Thymus (tissue), 11 donors: ENCODE results near the gene TMEM145. TPM values are rescaled to one million over a fixed set of nuclear protein-coding genes. Genes with fewer than 3 reads are reported as not detected.
A peak's percentile ranks its signal among the peaks of the same experiment; 100 is the strongest.

ENCODE experiments used
- DNase-seq, 9 donors: peaks; one replicate each; pipeline ENCODE4 v3.0.0-alpha.2; 2013; ENCODE audit warnings: low spot score in 9 of 9, low read depth in 6 of 9, missing footprints in 1 of 9
- H3K27ac ChIP-seq, 2 donors: one replicate each; pipeline ENCODE4 v1.5.1; 2013; ENCODE audit warnings: control low read depth in 1 of 2, low read depth in 1 of 2, low read length in 1 of 2, mild to moderate bottlenecking in 1 of 2, moderate library complexity in 1 of 2
- H3K27me3 ChIP-seq, 2 donors: one replicate each; pipeline ENCODE4 v1.5.1; 2013; ENCODE audit warnings: low read length in 1 of 2; ENCODE audit not compliant: control insufficient read depth in 2 of 2, insufficient read depth in 1 of 2
- H3K36me3 ChIP-seq, 2 donors: one replicate each; pipeline ENCODE4 v1.5.1; 2013; ENCODE audit warnings: low read length in 1 of 2, mild to moderate bottlenecking in 1 of 2, moderate library complexity in 1 of 2; ENCODE audit not compliant: control insufficient read depth in 2 of 2, insufficient read depth in 2 of 2
- H3K4me1 ChIP-seq, 2 donors: one replicate each; pipeline ENCODE4 v1.5.1; 2013; ENCODE audit warnings: low read length in 2 of 2; ENCODE audit not compliant: control insufficient read depth in 2 of 2, insufficient read depth in 2 of 2
- H3K4me3 ChIP-seq, 2 donors: one replicate each; pipeline ENCODE4 v1.5.1; 2013; ENCODE audit warnings: low read length in 2 of 2, control low read depth in 1 of 2, mild to moderate bottlenecking in 1 of 2
- H3K9me3 ChIP-seq, 2 donors: one replicate each; pipeline ENCODE4 v1.5.1; 2013; ENCODE audit warnings: low read length in 1 of 2, mild to moderate bottlenecking in 1 of 2; ENCODE audit not compliant: control insufficient read depth in 2 of 2, insufficient read depth in 1 of 2
- WGBS: extraction: QIAGEN DNeasy Blood & Tissue Kit; methylation state at CpG from one replicate; pipeline ENCODE4 v1.1.7; 2013; 5-methylcytosine and 5-hydroxymethylcytosine counted together
- polyA plus RNA-seq: library from polyadenylated mRNA; stranded (reverse); fragments of 200-250 nt; gene quantifications from one replicate; pipeline ENCODE4 v1.2.3, GENCODE V29; 2013
- total RNA-seq: library from RNA; stranded (reverse); fragments of 120-200 nt; gene quantifications from one replicate; pipeline ENCODE4 v1.2.4, GENCODE V29; 2013
- donor health status: healthy.

The TMEM145 gene
- total and polyA plus RNA-seq, 2 donors, result 0.78 TPM; not detected in 1

- peak overlapping the region; percentile 93 to 94 for H3K27ac ChIP-seq
- DNase-seq, result peak in 1 of 9 donors; percentile 62
- 8% methylated on average over 18 of the region's 18 CpGs for WGBS
- peaks cover 24 to 32% of the 10 kb centered on the region in 2 donors for H3K4me1 ChIP-seq
- peak overlapping the region; percentile 54 to 79 for H3K4me3 ChIP-seq
- no peaks in the 10 kb centered on the region for H3K9me3 ChIP-seq
- peaks cover 32 to 39% of the 10 kb centered on the region in 2 donors for H3K36me3 ChIP-seq
- H3K27me3 ChIP-seq, result no peaks in the 10 kb centered on the region
Measured at GRCh38 chr19:42270346-42271044, 42.6 kb upstream of the TMEM145 start.

- H3K36me3 ChIP-seq, result peaks cover 32 to 39% of the 10 kb centered on the region in 2 donors
- peak overlapping the region in 1 of 2 donors; percentile 79 for H3K4me3 ChIP-seq
- no peak for DNase-seq
- H3K27ac ChIP-seq, result peak overlapping the region in 1 of 2 donors; percentile 93
- WGBS, result 88% methylated on average over 3 of the region's 3 CpGs
- H3K9me3 ChIP-seq, result no peaks in the 10 kb centered on the region
- peaks cover 24 to 32% of the 10 kb centered on the region in 2 donors for H3K4me1 ChIP-seq
- H3K27me3 ChIP-seq, result no peaks in the 10 kb centered on the region
Measured at GRCh38 chr19:42271045-42271419, 42.1 kb upstream of the TMEM145 start.

DNA sequence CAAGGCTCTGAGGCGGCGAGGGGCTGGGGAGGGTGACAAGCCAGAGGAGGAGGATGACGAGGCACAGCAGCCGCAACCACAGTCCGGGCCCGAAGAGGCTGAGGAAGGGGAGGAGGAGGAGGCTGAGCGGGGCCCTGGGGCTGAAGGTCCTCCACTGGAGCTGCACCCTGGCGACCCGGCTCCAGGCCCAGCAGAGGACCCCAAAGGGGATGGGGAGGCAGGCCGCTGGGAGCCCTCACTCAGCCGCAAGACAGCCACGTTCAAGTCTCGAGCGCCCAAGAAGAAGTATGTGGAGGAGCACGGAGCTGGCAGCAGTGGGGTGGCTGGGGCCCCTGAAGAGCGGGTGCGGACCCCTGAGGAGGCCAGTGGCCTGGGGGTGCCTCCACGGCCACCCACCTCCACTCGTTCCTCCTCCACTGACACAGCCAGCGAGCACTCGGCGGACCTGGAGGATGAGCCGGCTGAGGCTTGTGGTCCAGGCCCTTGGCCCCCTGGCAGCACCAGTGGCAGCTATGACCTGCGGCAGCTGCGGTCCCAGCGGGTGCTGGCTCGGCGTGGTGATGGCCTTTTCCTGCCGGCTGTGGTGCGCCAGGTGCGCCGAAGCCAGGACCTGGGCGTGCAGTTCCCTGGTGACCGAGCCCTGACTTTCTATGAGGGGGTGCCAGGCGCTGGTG lies 41.1 kb upstream of the TMEM145 start:
- peaks cover 34 to 39% of the 10 kb centered on the region in 2 donors for H3K36me3 ChIP-seq
- H3K4me1 ChIP-seq, result peaks cover 24 to 32% of the 10 kb centered on the region in 2 donors
- H3K9me3 ChIP-seq, result no peaks in the 10 kb centered on the region
- no peaks in the 10 kb centered on the region for H3K27me3 ChIP-seq
- WGBS, result 97% methylated on average over 35 of the region's 35 CpGs
- no peak for DNase-seq
- H3K4me3 ChIP-seq, result no peak overlapping the region
- no peak overlapping the region for H3K27ac ChIP-seq

- H3K4me1 ChIP-seq, result peaks cover 23 to 29% of the 10 kb centered on the region in 2 donors
- H3K27ac ChIP-seq, result no peak overlapping the region
- no peaks in the 10 kb centered on the region for H3K27me3 ChIP-seq
- 94% methylated on average over 9 of the region's 9 CpGs for WGBS
- no peak for DNase-seq
- H3K36me3 ChIP-seq, result peaks cover 37 to 39% of the 10 kb centered on the region in 2 donors
- H3K9me3 ChIP-seq, result no peaks in the 10 kb centered on the region
- H3K4me3 ChIP-seq, result no peak overlapping the region
Measured at GRCh38 chr19:42272535-42272897, 40.6 kb upstream of the TMEM145 start.

DNA sequence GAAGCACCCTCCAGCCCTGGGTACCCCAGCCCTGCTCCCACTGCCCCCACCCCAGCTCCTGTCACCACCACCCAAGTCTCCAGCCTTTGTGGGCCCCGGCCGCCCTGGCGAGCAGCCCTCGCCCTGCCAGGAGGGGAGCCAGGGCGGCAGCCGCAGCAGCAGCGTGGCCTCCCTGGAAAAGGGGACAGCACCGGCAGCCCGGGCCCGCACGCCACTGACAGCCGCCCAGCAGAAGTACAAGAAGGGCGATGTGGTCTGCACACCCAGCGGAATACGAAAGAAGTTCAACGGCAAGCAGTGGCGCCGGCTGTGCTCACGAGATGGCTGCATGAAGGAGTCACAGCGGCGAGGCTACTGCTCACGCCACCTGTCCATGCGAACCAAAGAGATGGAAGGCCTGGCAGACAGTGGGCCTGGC lies 40.1 kb upstream of the TMEM145 start:
- Histone ChIP-seq H3K4me3 (no peak overlapping the region), H3K27me3 (no peaks in the 10 kb centered on the region), H3K36me3 (peaks cover 38 to 39% of the 10 kb centered on the region in 2 donors), H3K27ac (no peak overlapping the region), H3K9me3 (no peaks in the 10 kb centered on the region), H3K4me1 (peaks cover 22 to 29% of the 10 kb centered on the region in 2 donors)
- 98% methylated on average over 23 of the region's 23 CpGs for WGBS
- DNase-seq, result no peak

GRCh38 chr19:42273407-42274064 lies 39.6 kb upstream of the TMEM145 start:
- Histone ChIP-seq H3K9me3 (no peaks in the 10 kb centered on the region), H3K4me1 (peaks cover 22 to 34% of the 10 kb centered on the region in 2 donors), H3K4me3 (no peak overlapping the region), H3K27me3 (no peaks in the 10 kb centered on the region), H3K36me3 (peaks cover 38 to 39% of the 10 kb centered on the region in 2 donors), H3K27ac (no peak overlapping the region)
- DNase-seq, result no peak
- WGBS, result 98% methylated on average over 43 of the region's 43 CpGs

- H3K27me3 ChIP-seq, result no peaks in the 10 kb centered on the region
- H3K27ac ChIP-seq, result no peak overlapping the region
- WGBS, result 98% methylated on average over 22 of the region's 22 CpGs
- no peaks in the 10 kb centered on the region for H3K9me3 ChIP-seq
- DNase-seq, result no peak
- H3K4me1 ChIP-seq, result peaks cover 25 to 41% of the 10 kb centered on the region in 2 donors
- peaks cover 38 to 39% of the 10 kb centered on the region in 2 donors for H3K36me3 ChIP-seq
- H3K4me3 ChIP-seq, result no peak overlapping the region
Measured at GRCh38 chr19:42274065-42274682, 38.9 kb upstream of the TMEM145 start.

GRCh38 chr19:42275103-42275502 lies 38.0 kb upstream of the TMEM145 start:
- no peak overlapping the region for H3K27ac ChIP-seq
- no peaks in the 10 kb centered on the region for H3K27me3 ChIP-seq
- WGBS, result 93% methylated on average over 7 of the region's 7 CpGs
- no peak overlapping the region for H3K4me3 ChIP-seq
- H3K9me3 ChIP-seq, result no peaks in the 10 kb centered on the region
- H3K36me3 ChIP-seq, result peaks cover 38 to 39% of the 10 kb centered on the region in 2 donors
- peaks cover 27 to 40% of the 10 kb centered on the region in 2 donors for H3K4me1 ChIP-seq
- no peak for DNase-seq
